GM19438 (cell line): ENCODE measurements around the gene SLC8A2.

Experiments
- ATAC-seq: cut with Tn5 transposase; IDR thresholded peaks from one replicate; pipeline ENCODE4 v1.9.1; 2021; ENCODE audit warnings: low read depth; ENCODE audit not compliant: unreplicated experiment

SLC8A2 gene, protein sequence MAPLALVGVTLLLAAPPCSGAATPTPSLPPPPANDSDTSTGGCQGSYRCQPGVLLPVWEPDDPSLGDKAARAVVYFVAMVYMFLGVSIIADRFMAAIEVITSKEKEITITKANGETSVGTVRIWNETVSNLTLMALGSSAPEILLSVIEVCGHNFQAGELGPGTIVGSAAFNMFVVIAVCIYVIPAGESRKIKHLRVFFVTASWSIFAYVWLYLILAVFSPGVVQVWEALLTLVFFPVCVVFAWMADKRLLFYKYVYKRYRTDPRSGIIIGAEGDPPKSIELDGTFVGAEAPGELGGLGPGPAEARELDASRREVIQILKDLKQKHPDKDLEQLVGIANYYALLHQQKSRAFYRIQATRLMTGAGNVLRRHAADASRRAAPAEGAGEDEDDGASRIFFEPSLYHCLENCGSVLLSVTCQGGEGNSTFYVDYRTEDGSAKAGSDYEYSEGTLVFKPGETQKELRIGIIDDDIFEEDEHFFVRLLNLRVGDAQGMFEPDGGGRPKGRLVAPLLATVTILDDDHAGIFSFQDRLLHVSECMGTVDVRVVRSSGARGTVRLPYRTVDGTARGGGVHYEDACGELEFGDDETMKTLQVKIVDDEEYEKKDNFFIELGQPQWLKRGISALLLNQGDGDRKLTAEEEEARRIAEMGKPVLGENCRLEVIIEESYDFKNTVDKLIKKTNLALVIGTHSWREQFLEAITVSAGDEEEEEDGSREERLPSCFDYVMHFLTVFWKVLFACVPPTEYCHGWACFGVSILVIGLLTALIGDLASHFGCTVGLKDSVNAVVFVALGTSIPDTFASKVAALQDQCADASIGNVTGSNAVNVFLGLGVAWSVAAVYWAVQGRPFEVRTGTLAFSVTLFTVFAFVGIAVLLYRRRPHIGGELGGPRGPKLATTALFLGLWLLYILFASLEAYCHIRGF

GRCh38 chr19:47471733-47472457 is at the start of gene SLC8A2:
SLC8A2 (minus strand) TSS chr19:47471893; CDS start chr19:47466403, 5,490 bp downstream.
- no peak for ATAC-seq

- ATAC-seq = no peak
Measured at GRCh38 chr19:47520839-47521238, 49.1 kb upstream of the SLC8A2 start.

DNA sequence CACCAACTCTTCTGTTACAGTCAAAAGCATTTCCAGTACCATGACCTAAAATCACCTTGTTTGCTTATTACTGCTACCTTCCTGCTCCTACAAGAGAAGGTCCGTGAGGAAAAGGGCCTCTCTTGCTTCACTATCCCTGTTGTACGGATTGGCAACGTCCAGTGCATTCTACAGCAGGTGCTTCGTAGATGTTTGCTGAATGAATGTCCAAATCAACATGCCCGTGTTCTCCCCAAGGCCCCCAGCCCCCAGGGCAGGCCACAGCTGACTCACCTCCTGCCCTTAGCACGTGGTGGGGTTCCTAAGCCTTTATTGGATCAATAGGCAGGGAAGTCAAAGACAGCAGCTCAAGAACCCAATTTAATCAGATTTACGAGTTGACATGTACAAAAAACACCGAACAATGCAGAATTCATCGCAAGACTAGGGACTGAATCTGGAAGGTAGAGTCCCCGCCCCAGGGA is 48.7 kb upstream of the SLC8A2 start:
- ATAC-seq = no peak

DNA sequence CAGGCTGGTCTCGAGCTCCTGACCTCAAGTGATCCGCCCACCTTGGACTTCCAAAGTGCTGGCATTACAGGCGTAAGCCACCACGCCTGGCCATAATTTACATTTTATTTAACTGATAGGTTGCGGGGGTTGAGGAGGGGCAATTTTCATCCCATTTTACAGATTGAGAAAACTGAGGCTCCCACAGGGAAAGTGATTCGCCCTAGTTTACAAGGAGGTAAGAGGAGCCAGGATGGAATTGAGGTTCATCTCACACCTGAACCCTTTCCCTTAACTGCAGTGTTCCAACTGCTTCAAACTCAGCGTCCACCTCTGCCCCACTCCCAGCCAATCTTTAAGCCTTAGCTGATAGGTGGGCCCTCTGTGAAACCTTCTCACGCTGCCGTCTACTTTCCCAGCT is 47.2 kb upstream of the SLC8A2 start:
- no peak for ATAC-seq

DNA sequence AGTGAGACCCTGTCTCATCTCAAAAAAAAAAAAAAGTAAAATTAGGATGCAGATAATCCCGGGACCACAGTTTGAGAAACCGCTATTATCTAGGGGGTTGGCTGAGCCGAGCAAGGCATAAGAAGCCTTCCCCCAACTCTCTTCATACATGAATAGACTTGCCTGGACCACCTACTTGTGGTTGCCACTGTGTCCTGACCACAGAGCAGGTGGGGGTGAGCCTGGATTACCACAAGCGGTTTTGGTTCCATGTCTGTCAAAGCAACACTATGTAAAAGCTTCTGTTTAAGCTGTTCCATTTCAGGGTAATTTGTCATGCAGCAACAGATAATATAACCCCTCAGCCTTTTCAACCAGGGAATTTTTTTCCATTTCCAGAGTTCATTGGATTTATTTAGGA is 46.4 kb upstream of the SLC8A2 start:
- no peak for ATAC-seq

DNA sequence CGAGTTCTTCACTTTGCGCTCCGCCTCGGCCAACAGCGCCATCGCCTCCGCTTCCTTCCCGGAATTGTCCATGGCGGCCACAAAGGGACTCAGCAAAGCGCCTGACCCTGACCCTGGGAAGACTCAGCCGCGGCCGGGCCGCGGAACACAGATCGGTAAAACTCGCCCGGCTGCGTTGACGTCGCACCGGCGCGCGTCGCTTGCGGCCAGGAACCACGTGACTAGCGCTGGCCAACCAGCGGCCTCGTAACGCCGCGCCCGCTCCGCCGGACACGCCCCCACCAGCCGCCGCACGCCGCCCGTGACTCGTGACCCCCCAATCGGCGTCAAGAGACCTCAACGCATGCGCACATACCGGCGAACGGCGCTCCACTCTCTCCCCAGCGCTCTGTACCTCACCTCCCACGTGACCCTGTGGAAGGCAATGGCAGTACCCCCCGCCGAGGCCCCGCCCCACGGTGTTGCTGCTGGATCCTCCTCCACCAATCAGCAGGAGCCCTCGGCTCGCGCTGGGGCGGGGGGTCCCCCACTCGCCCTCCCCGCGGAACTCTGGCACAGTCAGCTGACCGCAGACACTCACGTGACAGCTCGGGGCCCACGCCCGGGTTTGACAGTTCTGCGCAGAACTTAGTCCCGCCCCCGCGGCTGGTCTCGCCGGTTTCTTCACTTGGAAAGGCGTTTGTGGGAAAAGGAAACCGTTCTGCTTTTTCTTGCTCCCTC is 43.3 kb upstream of the SLC8A2 start, which contains the start of gene NAPA:
Gene NAPA (minus strand): TSS at position 195 of the 720 bp plus-strand sequence. CDS start 123 bp downstream, at position 72.
- peak; percentile 83 for ATAC-seq

DNA sequence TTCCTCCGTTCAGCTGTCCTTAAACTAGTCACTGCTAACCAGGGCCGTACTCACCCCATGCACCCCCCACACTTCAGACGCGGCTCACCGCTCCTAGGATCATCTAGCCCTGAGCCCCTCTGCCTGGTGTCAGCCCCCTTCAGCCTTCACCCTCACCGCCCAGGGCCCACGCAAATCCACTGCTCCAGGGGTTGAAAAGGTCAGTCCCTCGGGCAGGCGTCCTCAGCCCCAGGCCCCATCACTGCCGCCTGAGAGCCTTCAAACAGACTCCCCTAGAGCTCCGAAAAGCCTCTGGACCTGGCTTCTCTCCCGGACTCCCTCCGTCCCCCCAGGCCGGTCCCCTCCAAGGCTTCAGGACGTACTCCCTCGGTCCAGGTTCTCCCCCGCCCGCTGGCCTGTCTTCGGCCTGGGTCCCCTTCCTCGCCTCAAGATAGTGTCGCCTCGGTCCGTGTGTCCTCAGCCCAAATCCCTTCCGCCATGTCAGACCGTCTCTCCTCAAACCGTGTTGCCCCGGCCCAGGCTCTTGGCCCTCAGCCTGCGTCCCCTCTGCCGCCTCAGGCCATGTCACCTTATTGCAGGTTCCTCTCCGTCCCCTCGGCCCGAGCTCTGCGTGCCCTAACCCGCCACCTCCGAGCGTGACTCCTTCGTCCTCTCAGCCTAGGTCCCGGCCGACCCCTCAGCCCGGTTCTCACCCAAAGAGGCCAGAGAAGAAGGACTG is 42.6 kb upstream of the SLC8A2 start:
- no peak for ATAC-seq

- ATAC-seq = no peak
Measured at GRCh38 chr19:47512948-47513319, 41.2 kb upstream of the SLC8A2 start.

DNA sequence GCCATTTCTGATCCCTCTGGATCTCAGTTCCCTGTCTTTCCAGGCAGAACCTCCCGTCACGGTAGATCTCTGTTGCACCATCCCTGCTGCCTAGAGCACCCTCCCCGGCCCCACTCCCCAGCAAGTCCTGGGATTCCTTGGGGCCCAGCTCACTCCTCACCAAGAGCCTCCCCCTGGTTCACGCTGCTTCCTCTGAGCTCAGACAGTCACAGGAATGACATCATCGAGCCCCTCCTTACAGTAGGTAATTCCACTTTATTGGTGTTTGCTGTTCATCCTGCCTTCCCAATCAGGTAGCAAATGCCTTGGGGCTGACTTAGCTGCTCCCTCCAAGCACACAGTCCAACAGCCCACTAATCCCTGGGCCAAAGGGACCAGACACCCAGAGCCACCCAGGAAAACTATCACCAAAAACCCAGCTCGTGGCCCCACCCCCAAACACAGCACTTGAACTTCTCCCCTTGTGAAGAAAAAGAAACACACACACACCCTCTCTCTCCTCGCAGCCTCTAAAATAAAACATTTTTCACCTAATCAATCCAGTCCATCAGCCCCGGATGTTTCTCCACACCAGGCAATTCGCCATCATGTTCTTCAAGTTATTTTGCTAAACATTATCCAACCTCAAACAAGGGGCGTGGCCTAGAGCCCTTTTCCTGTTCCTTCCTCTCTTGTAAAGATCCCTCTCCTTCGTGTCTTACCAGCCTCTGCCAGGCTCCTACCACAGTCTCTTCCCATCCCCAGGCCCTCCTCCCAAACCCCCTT is 40.7 kb upstream of the SLC8A2 start:
- ATAC-seq = no peak

DNA sequence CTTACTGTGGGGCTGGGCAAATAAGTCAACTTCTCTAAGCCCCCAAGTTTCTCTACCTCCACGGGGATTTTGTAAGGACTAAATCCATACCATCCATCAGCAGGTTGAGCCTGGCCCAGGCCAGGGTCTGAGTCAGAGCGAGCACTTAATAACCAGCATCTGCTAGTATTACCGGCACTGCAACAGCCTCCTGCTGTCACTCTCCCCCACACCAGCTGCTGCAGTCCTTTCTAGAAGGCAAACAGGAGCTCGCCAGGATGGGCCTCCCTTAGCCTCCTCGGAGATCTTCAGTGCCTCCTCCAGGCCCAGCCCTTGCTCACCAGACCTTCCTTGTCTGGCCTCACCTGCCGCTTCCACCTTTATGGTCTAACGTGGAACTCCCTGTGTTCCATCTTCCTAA is 40.0 kb upstream of the SLC8A2 start:
- ATAC-seq = no peak

- ATAC-seq = no peak
Measured at GRCh38 chr19:47511128-47511517, 39.4 kb upstream of the SLC8A2 start.

GRCh38 chr19:47510516-47511127 is 38.9 kb upstream of the SLC8A2 start:
- no peak for ATAC-seq

- ATAC-seq = no peak
Measured at GRCh38 chr19:47509973-47510372, 38.3 kb upstream of the SLC8A2 start.

GRCh38 chr19:47509170-47509847 is 37.6 kb upstream of the SLC8A2 start:
- no peak for ATAC-seq

- ATAC-seq = no peak
Measured at GRCh38 chr19:47508721-47509120, 37.0 kb upstream of the SLC8A2 start.

- no peak for ATAC-seq
Measured at GRCh38 chr19:47507924-47508553, 36.3 kb upstream of the SLC8A2 start.

DNA sequence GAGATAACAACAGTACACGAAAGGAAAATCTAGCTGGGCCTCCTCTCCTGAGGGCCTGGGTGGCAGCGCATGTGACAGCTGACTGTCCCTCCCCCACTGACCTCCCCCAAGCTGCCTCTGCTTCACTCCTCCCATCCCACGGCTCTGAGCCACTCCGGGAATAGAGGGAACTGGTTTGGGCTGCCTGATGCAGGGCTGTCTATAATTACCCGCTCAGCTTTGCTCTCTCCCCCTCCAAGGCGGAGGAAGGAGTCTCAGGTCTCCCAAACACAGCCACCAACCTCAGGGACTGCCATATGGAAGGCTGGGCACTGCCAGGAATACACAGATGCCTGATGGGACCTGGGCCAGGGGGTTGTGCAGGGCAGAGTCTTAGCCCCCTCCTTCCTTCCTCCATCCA is 35.3 kb upstream of the SLC8A2 start:
- ATAC-seq = no peak
